Measurements from ENCODE around the gene ITPA. TPM values are rescaled to one million over a fixed set of nuclear protein-coding genes. Genes with fewer than 3 reads are reported as not detected.

Gene ITPA
- total and polyA plus RNA-seq, 10 of the 15 experiments (the other 5 are each of a cell fraction or from before 2014, with no cell fraction given) = 5.5 to 124 (median 66.3) TPM

- Histone ChIP-seq H3K79me2 (ENCODE audit: control insufficient read depth, insufficient read depth, low read length) (no peaks in the 10 kb centered on the region), H3K4me3 (no peak overlapping the region), H3K27me3 (replicated peaks in 1 of 2; ENCODE audit: control insufficient read depth in 2 of 2, insufficient read depth in 2 of 2, low read length in 1 of 2) (peaks cover 6 to 19% of the 10 kb centered on the region in 2 experiments), H3K9ac (ENCODE audit: control insufficient read depth, insufficient read depth, low read length) (no peak overlapping the region), H3K9me3 (replicated peaks; ENCODE audit: control insufficient read depth, insufficient read depth, low read length) (no peaks in the 10 kb centered on the region), H4K20me1 (ENCODE audit: control insufficient read depth, insufficient read depth) (no peaks in the 10 kb centered on the region), H3K36me3 (ENCODE audit: control insufficient read depth in 2 of 2, insufficient read depth in 2 of 2, low read length in 1 of 2) (no peaks in the 10 kb centered on the region), H3K4me2 (ENCODE audit: control insufficient read depth, insufficient read depth) (no peak overlapping the region; the same call in 1 of the 2 replicates), H2AFZ (ENCODE audit: control insufficient read depth, low read depth, low read length) (no peak overlapping the region), H3K27ac (ENCODE audit: control insufficient read depth, insufficient read depth) (no peak overlapping the region), H3K4me1 (ENCODE audit: control insufficient read depth, insufficient read depth, low read length) (peaks cover 7% of the 10 kb centered on the region)
- DNase-seq (ENCODE audit: low read depth, low spot score) (no peak), ATAC-seq (no peak), FAIRE-seq (no peak)
- ChIA-PET SMC1A (ENCODE audit: uncharacterized antibody, unreplicated experiment) (no interaction called here), CTCF (no interaction called here), RAD21 (ENCODE audit: unreplicated experiment) (no interaction called here), POLR2A (no interaction called here)
- intact Hi-C loops (cut with micrococcal nuclease; ENCODE audit: unreplicated experiment) = no loop called here
- in situ Hi-C loops (cut with MboI) = no loop called here
- WGBS (ENCODE audit: insufficient coverage, insufficient replicate concordance, low lambda C conversion rate, missing lambda C conversion rate) = 72% methylated on average over 25 of the region's 25 CpGs
- BruUV-seq (replicated peaks) = no TSS peak
- no peak for TF ChIP-seq CREM (IDR thresholded peaks at IDR 0.05; ENCODE audit: low read depth)
- no peak for TF ChIP-seq MAX (IDR thresholded peaks at IDR 0.05; ENCODE audit: low read depth, low read length)
- TF ChIP-seq FOXK2 (IDR thresholded peaks at IDR 0.05) = no peak
- TF ChIP-seq GATAD2B (conservative IDR thresholded peaks at IDR 0.05; ENCODE audit: low read depth) = no peak
- TF ChIP-seq IKZF2 (IDR thresholded peaks at IDR 0.05) = no peak
- TF ChIP-seq IRF4 (IDR thresholded peaks at IDR 0.05; ENCODE audit: low read depth, low read length) = no peak
- TF ChIP-seq NFXL1 (IDR thresholded peaks at IDR 0.05; ENCODE audit: borderline replicate concordance) = no peak
- no peak for TF ChIP-seq HCFC1 (IDR thresholded peaks at IDR 0.05; ENCODE audit: low read length)
- no peak for TF ChIP-seq IRF3 (IDR thresholded peaks at IDR 0.05)
- TF ChIP-seq MTA3 (IDR thresholded peaks at IDR 0.05; ENCODE audit: borderline replicate concordance, low read length) = no peak
- no peak for TF ChIP-seq RB1 (IDR thresholded peaks at IDR 0.05; ENCODE audit: borderline replicate concordance)
- no peak for TF ChIP-seq BRCA1 (IDR thresholded peaks at IDR 0.05; ENCODE audit: low read depth, low read length)
- no peak for TF ChIP-seq ZBTB4 (CRISPR knock-in tag; IDR thresholded peaks at IDR 0.05)
- TF ChIP-seq EZH2 (IDR thresholded peaks at IDR 0.05; ENCODE audit: borderline replicate concordance, control insufficient read depth, low read depth, low read length) = no peak
- no peak for TF ChIP-seq GABPA (IDR thresholded peaks at IDR 0.05; ENCODE audit: low read depth)
- TF ChIP-seq PML (IDR thresholded peaks at IDR 0.05; ENCODE audit: low read length) = no peak
- TF ChIP-seq CTCF (IDR thresholded peaks at IDR 0.05 in 2 of 3, conservative IDR thresholded peaks at IDR 0.05 in 1 of 3; ENCODE audit: control insufficient read depth in 2 of 3, extremely low read depth in 1 of 3, insufficient read depth in 1 of 3, low read depth in 3 of 3, low read length in 3 of 3) = no peak
- TF ChIP-seq CREB1 (IDR thresholded peaks at IDR 0.05; ENCODE audit: low read depth) = no peak
Observed at GRCh38 chr20:3237011-3237957, 28.0 kb downstream of the ITPA start.
